Natural killer cell treated with Interleukin-12 subunit alpha and Interleukin-12 subunit beta and Interleukin-15 and Interleukin-18, amount 100 ng/mL, for 72 hours (primary cell): Measurements from ENCODE around the gene ESRP2. TPM values are rescaled to one million over a fixed set of nuclear protein-coding genes. Genes with fewer than 3 reads are reported as not detected.

Experiments used
- ATAC-seq, 2 donors: fragments of 150-1000 bp; cut with Tn5 transposase in 1 of 2; sonication (Bioruptor Pico), chemical (Tn5 transposase) in 1 of 2; 2 replicates each; pipeline ENCODE4 v1.10.0; 2021
- DNase-seq: peaks from one replicate; pipeline ENCODE4 v3.0.0; 2022; ENCODE audit warnings: low spot score
- H3K27ac Mint-ChIP-seq, 2 donors: 1 replicate in 1 of 2; 2 replicates in 1 of 2; pipeline ENCODE4 v1.8.0; 2022; ENCODE audit warnings: mixed read lengths in 2 of 2, mild to moderate bottlenecking in 1 of 2, moderate library complexity in 1 of 2
- H3K27me3 Mint-ChIP-seq, 2 donors: 1 replicate in 1 of 2; 2 replicates in 1 of 2; pipeline ENCODE4 v1.8.0; 2022; ENCODE audit warnings: mixed read lengths in 2 of 2
- H3K36me3 Mint-ChIP-seq: one replicate; pipeline ENCODE4 v1.8.0; 2022; ENCODE audit warnings: mixed read lengths
- H3K4me1 Mint-ChIP-seq, 2 donors: 1 replicate in 1 of 2; 2 replicates in 1 of 2; pipeline ENCODE4 v1.8.0; 2022; ENCODE audit warnings: low read depth in 2 of 2, mixed read lengths in 2 of 2, mild to moderate bottlenecking in 1 of 2
- H3K4me3 Mint-ChIP-seq: one replicate; pipeline ENCODE4 v1.8.0; 2022; ENCODE audit warnings: mixed read lengths
- H3K9me3 Mint-ChIP-seq: 2 replicates; pipeline ENCODE4 v1.8.0; 2022; ENCODE audit warnings: mixed read lengths
- total RNA-seq, 2 donors: library from RNA; stranded (reverse); gene quantifications; one replicate each; pipeline ENCODE4 v1.2.3, GENCODE V29; 2022

Gene ESRP2
- total RNA-seq, 2 donors from 2014 or later: 0.12 TPM; not detected in 1

DNA sequence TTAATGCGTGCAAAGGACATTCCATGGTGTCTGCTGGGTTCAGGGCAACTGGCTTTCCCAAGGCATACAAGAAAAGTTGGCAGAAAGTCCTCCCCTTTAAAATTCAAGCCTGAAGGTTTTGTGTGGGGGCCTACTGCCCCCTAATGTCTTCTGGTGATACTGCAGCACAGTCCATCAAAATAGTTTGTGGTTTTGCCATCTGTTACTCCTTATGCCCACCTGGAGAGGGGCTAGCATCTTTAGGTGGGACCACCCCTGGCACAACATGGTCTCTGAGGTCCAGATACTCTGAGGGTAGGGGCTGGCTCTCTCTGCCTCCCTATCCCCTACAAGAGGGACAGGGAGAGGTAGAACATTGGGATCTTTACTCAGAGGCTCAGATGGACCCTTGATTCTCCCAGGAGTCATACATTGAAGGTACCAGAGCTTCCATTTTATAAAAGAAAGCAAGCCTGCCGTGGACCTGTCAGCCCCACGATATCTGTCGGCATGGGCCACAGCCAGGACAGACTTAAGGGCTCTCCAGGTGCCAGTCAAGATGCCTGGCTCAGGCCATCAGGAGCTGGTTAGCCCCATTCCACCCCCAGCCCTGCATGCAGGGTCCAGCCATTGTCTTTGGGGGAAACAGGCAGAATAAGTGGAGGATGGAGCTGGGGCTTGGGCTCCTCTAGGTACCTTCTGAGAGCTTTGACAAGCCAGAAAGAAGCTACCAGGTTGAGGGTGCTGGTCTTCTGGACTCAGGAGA, 6.3 kb downstream of the ESRP2 start:
- no peaks in the 10 kb centered on the region for H3K9me3 Mint-ChIP-seq
- H3K4me3 Mint-ChIP-seq: no peak overlapping the region
- no peaks in the 10 kb centered on the region for H3K36me3 Mint-ChIP-seq
- peaks cover 20 to 25% of the 10 kb centered on the region in 2 donors for H3K4me1 Mint-ChIP-seq
- DNase-seq (no peak), ATAC-seq (peak in 1 of 2 donors; percentile 55)
- H3K27me3 Mint-ChIP-seq: no peaks in the 10 kb centered on the region
- peak overlapping the region; percentile 59 to 73 for H3K27ac Mint-ChIP-seq

DNA sequence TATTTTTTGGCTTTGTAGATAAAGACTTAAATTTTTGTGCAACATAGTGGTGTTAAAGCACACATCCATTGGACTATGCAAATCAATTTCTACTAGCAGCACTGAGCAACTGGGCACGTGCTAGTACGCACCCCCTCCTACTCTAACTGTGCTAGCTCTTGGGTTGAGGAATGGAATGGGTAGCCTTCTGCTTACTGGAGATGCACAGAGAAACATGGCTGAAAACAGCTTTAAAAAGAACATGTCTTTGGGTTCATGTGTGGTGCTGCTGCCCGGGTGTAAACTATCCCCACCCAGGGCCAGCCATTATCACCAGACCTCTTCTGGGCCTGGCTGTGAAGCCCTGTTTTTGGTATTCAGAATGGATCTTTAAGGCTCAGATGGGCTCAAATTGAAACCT, 7.3 kb downstream of the ESRP2 start:
- ATAC-seq (no peak), DNase-seq (no peak)
- H3K36me3 Mint-ChIP-seq: no peaks in the 10 kb centered on the region
- H3K27me3 Mint-ChIP-seq: no peaks in the 10 kb centered on the region
- H3K9me3 Mint-ChIP-seq: no peaks in the 10 kb centered on the region
- H3K4me1 Mint-ChIP-seq: peaks cover 18 to 24% of the 10 kb centered on the region in 2 donors
- H3K27ac Mint-ChIP-seq: peak overlapping the region in 1 of 2 donors; percentile 59
- no peak overlapping the region for H3K4me3 Mint-ChIP-seq

DNA sequence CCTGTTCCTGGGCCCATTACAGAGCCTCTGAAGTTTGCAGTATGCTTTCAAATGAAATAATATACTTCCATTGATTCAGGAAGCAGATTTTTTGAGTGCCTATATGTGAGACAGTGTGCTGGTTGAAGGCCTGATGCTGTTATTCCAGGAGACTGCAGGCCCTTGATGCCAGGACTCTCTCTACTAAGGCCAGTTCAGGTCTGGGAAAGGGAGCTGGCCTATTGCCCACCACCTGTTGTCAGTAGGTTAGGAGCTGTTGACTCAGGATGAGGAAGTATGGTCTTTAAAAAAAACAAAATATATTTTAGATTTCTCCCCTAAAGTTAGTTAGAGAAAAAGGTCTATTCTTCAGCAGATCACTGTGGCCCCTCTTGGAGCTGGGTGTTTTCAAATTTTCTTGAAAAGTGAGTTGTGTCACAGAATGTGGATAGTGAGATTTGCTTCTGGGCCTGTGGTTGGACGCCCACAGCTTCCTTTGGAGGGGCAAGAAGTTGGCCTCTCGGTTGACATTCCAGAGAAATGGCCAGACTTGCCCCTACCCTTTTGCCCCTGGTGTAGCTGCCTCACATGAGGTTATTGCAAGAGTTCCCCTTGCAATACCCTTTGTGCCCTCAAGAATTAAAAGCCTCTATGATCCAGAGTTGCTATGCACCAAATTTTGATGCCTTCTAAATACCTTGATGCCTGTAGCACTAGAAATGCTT, 7.9 kb downstream of the ESRP2 start:
- Mint-ChIP-seq H3K4me3 (peak overlapping the region; percentile 25), H3K27me3 (no peaks in the 10 kb centered on the region), H3K4me1 (peaks cover 12 to 20% of the 10 kb centered on the region in 2 donors), H3K9me3 (no peaks in the 10 kb centered on the region), H3K36me3 (no peaks in the 10 kb centered on the region), H3K27ac (peak overlapping the region; percentile 71 to 80)
- DNase-seq (no peak), ATAC-seq (no peak)

DNA sequence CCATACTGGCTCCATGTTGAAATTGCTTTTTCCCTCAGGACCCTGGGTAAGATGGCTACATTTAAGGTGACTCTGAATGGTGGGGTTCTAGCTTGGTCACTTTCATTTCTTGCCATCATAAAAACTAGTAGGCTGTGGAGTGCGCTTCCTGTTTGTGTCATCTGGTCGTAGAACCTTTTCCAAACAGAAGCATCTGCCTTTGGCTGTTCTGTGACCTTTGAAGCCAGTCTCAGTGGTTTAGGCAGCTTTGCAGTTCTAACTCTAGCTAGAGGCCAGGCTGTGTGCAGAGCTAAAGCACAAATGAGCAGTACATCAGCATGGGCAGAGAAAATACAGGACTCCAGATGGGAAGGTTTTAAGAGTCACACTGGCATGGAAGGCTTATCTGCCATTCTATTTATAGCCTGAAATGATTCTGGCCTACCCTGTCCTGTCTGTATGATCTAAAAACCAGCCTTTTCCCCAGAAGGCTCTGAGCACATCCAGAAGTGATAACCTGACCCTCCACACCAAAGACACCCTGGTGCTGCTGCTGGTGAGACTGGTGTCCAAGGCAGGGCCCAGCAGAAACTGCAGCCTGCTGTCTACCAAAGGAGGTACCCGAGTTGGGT, 8.6 kb downstream of the ESRP2 start:
- Mint-ChIP-seq H3K4me1 (peaks cover 12 to 20% of the 10 kb centered on the region in 2 donors), H3K36me3 (no peaks in the 10 kb centered on the region), H3K27me3 (no peaks in the 10 kb centered on the region), H3K27ac (peak overlapping the region; percentile 71 to 80), H3K9me3 (no peaks in the 10 kb centered on the region), H3K4me3 (no peak overlapping the region)
- DNase-seq (no peak), ATAC-seq (peak in 1 of 2 donors; percentile 36)

DNA sequence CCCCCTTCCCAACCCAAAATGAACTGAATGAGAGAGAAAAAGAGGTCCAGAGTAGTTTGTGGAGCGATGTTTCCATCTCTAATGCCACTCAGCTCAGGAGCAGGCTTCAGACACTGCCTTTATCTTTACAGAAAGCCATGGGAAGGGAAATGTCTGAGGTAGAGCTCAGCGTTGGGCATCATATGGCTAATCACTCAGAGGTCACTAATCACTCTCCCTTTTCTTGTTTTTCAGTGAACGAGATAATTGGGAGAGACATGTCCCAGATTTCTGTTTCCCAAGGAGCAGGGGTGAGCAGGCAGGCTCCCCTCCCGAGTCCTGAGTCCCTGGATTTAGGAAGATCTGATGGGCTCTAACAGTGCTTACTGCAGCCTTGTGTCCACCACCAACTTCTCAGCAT, 9.8 kb downstream of the ESRP2 start:
- Mint-ChIP-seq H3K27me3 (no peaks in the 10 kb centered on the region), H3K27ac (peak overlapping the region; percentile 71 to 80), H3K9me3 (no peaks in the 10 kb centered on the region), H3K4me1 (peaks cover 12 to 20% of the 10 kb centered on the region in 2 donors), H3K36me3 (peaks cover 7% of the 10 kb centered on the region), H3K4me3 (no peak overlapping the region)
- ATAC-seq (no peak), DNase-seq (no peak)

DNA sequence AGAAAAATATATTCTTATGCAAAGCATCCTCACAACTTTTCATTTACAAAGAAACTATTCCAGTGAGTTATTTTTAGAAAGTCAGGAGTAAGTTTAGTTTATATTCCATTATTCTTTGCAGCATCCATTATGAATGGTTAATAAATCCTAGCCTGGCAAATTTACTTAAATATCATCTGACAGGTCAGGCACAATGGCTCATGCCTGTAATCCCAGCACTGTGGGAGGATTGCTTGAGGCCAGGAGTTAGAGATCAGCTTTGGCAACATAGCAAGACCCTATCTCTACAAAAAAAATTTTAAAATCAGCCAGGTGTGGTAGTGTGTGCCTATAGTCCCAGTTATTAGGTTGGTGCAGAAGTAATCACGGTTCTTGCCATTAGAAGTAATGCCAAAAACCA, 12.9 kb downstream of the ESRP2 start:
- Mint-ChIP-seq H3K4me1 (peaks cover 12 to 14% of the 10 kb centered on the region in 2 donors), H3K27ac (no peak overlapping the region)

DNA sequence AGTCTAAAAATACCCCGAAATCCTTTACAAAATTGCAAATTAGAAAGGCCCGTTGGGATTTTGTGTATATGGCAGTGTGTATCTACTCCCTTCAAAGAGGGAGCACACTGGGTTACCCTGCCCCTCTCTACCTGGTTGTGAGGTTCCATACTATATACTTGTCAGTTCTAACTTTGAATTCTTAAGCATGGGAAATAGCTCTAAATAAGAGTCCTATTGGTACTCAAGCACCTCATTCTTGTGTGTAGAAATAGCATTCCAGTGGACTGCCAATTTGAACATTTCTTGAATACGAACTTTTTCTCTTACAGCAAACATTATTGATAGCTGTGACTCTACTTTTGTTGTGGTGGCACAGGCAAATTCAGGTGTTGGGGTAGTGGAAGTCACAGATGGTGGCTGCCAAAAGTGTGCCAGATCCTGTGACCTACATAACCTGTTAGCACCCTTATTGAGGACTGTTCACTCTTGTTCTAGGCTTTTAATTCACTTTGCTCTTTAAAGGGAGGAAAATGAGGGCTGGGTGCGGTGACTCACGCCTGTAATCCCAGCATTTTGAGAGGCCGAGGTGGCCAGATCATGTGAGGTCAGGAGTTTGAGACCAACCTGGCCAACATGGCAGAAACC, 16.1 kb downstream of the ESRP2 start:
- H3K27ac Mint-ChIP-seq: peak overlapping the region in 1 of 2 donors; percentile 54
- ATAC-seq: no peak
- no peaks in the 10 kb centered on the region for H3K9me3 Mint-ChIP-seq
- DNase-seq: no peak
- H3K4me3 Mint-ChIP-seq: no peak overlapping the region
- H3K27me3 Mint-ChIP-seq: no peaks in the 10 kb centered on the region
- peaks cover 15% of the 10 kb centered on the region for H3K36me3 Mint-ChIP-seq
- peaks cover 5 to 14% of the 10 kb centered on the region in 2 donors for H3K4me1 Mint-ChIP-seq

More for the DNA sequence above, 12.9 kb downstream of the ESRP2 start:
- Mint-ChIP-seq H3K9me3 (no peaks in the 10 kb centered on the region), H3K27me3 (no peaks in the 10 kb centered on the region), H3K4me3 (no peak overlapping the region), H3K36me3 (peaks cover 10% of the 10 kb centered on the region)
- no peak for ATAC-seq
- no peak for DNase-seq

DNA sequence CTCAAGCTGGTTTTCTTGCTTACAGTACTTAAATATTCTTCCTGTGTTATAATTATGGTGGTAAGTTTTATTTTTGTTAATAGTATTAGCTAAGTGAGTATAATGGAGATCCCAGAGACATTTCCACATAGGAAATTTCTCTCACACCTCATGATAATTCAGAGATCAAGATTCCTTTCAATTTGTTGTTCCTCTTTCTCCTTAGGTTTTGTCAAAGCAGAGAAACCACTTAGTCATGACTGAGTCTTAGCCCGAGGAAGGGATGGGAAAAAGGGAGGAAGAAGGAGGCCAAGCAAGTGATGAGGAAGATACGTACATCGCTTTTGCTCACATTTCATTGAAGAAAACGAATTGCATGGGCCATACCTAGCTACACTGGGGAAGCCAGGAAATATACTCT, 18.4 kb downstream of the ESRP2 start:
- H3K4me1 Mint-ChIP-seq: peaks cover 5 to 14% of the 10 kb centered on the region in 2 donors
- H3K27me3 Mint-ChIP-seq: no peaks in the 10 kb centered on the region
- no peaks in the 10 kb centered on the region for H3K9me3 Mint-ChIP-seq
- peaks cover 15% of the 10 kb centered on the region for H3K36me3 Mint-ChIP-seq
- DNase-seq (no peak), ATAC-seq (no peak)
- peak overlapping the region in 1 of 2 donors; percentile 63 for H3K27ac Mint-ChIP-seq
- H3K4me3 Mint-ChIP-seq: no peak overlapping the region

DNA sequence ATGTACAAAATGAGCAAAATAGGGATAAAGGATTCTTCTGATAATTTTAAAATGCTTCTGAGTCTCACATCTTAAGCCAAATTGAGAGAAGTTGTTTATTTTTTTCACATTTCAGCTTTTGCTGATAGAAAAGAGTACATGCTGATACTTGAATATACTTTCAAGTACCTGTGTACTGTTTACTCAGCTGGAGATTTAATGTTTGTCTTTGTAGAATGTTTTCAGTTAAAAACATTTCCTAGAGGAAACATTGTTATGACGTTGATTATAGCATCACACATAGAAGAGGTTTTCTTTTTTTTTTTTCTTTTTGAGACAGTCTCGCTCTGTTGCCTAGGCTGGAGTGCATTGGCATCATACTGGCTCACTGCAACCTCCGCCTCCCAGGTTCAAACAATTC, 19.7 kb downstream of the ESRP2 start:
- no peak for ATAC-seq

DNA sequence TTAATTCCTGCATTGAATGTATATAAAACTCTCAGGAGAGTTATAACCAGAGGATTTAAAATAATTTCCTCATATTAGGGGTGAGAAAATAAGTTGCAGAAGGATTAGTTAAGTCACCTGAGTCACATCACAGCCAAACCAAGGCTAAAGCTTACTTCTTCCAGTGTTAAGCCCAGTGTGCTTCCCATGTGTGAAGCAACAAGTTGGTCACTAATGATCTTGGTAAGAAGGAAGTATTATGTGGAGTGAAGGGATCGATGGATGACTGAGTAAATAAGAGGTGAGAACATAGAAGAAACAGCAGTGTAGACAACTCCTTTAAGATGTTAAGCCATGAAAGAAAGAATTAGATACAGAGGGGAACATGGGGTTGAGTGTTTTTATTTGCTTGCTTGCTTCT, 20.6 kb downstream of the ESRP2 start:
- Mint-ChIP-seq H3K4me1 (peaks cover 12 to 20% of the 10 kb centered on the region in 2 donors), H3K36me3 (peaks cover 5% of the 10 kb centered on the region), H3K9me3 (no peaks in the 10 kb centered on the region), H3K27me3 (no peaks in the 10 kb centered on the region), H3K27ac (peak overlapping the region; percentile 6 to 28), H3K4me3 (no peak overlapping the region)
- ATAC-seq (no peak), DNase-seq (no peak)

More for the DNA sequence above, 19.7 kb downstream of the ESRP2 start:
- no peak for DNase-seq
- Mint-ChIP-seq H3K27me3 (no peaks in the 10 kb centered on the region), H3K4me1 (peaks cover 12 to 17% of the 10 kb centered on the region in 2 donors), H3K27ac (peak overlapping the region; percentile 6 to 28), H3K36me3 (peaks cover 9% of the 10 kb centered on the region), H3K4me3 (no peak overlapping the region), H3K9me3 (no peaks in the 10 kb centered on the region)

DNA sequence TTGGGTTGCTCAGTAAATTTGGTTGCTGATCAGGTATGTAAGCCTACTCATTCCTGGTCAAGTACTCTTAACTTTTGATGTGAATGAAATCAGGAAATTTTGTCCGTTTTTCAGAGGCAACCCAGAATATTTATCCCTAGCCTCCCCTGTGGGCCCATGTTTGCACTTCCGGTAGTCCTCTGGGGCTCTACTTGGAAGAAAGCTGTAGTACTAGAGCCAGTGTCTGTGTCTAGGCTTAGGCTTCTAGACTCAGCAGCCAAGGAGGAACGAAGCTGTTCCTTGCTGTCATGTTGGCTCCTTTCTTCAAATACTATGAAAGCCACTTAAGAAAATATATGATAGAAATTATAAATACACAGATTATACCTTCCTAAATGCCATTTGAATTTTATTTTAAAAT, 21.2 kb downstream of the ESRP2 start:
- H3K9me3 Mint-ChIP-seq: no peaks in the 10 kb centered on the region
- peak overlapping the region; percentile 24 to 28 for H3K27ac Mint-ChIP-seq
- DNase-seq: no peak
- peaks cover 5% of the 10 kb centered on the region for H3K36me3 Mint-ChIP-seq
- H3K4me3 Mint-ChIP-seq: no peak overlapping the region
- ATAC-seq: no peak
- H3K4me1 Mint-ChIP-seq: peaks cover 12 to 15% of the 10 kb centered on the region in 2 donors
- no peaks in the 10 kb centered on the region for H3K27me3 Mint-ChIP-seq

DNA sequence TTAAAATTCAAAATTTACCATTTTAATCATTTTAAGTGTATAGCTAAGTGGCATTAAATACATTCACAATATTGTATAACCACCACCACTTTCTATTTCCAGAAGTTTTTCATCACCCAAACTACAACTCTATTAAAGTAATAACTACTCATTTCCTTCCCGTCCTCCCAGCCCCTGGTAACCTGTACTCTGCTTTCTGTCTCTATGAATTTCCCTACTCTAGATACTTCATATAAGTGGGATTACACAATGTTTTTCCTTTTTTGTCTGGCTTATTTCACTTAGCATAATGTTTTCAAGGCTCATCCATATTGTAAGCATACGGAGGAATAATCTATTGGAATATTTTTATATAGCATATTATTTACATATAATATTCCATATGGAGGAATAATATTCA, 29.7 kb downstream of the ESRP2 start:
- Mint-ChIP-seq H3K27ac (peak overlapping the region in 1 of 2 donors; percentile 30), H3K36me3 (no peaks in the 10 kb centered on the region), H3K4me1 (peaks cover 14 to 15% of the 10 kb centered on the region in 2 donors), H3K27me3 (no peaks in the 10 kb centered on the region), H3K4me3 (no peak overlapping the region), H3K9me3 (no peaks in the 10 kb centered on the region)
- no peak for ATAC-seq
- no peak for DNase-seq

DNA sequence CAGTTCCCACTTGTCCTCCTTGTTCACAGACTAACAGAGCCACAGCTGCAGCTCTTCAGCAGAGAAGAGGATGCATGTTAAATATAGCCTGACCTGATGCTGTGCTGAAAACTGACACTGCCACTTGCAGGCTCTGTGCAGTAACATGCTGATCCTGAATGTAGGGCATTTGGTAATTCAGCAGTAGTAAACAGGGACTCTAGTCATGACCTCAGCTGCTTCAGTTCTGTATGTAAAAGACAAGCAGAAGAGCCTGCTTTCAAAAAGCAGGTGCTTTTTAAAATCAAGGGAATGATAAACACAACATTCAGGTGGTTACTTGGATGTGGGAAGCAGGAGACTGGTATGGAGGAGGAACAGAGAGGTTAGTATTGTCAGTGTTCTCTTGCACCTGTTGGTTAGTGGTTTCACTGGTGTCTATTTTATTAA, 33.8 kb downstream of the ESRP2 start:
- no peaks in the 10 kb centered on the region for H3K27me3 Mint-ChIP-seq
- peak overlapping the region in 1 of 2 donors; percentile 20 for H3K27ac Mint-ChIP-seq
- H3K4me1 Mint-ChIP-seq: peaks cover 13 to 20% of the 10 kb centered on the region in 2 donors
- no peaks in the 10 kb centered on the region for H3K36me3 Mint-ChIP-seq
- H3K9me3 Mint-ChIP-seq: no peaks in the 10 kb centered on the region
- DNase-seq (no peak), ATAC-seq (no peak)
- no peak overlapping the region for H3K4me3 Mint-ChIP-seq
